ENCODE measurements around the gene DIP2B. TPM values are rescaled to one million over a fixed set of nuclear protein-coding genes. Genes with fewer than 3 reads are reported as not detected.
A peak's percentile ranks its signal among the peaks of the same experiment; 100 is the strongest.

DIP2B gene
- polyA plus RNA-seq, 2 of the 4 experiments (the other 2 are of a cell fraction) = 16.9 to 29.3 TPM

DNA sequence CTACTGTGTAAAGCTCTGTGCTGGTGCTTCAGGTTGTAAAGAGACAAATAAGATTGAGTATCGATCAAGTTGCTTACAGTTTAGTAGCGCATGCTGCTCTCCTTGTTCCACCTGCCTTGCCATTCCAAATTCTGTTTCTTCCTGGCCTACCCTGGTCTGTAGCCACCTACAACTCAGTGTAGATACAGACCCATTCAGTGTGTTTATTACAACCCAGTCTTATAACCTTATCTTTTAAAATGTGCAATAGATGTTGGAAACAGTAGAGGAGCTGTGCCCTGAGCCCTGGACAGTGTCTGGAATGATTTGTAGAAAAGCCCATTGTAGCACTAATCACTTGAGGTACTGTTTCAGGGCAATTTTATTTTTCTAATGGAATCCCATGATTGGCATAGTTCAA is 68.5 kb downstream of the DIP2B start:
- Histone ChIP-seq H3K4me3 (no peak overlapping the region), H3K4me2 (peak overlapping the region; percentile 84), H3K9me3 (no peaks in the 10 kb centered on the region), H3K27ac (peak overlapping the region; percentile 85 to 91), H3K4me1 (peaks cover 79% of the 10 kb centered on the region)
- 92% methylated on average over 2 of the region's 2 CpGs for WGBS (ENCODE audit: missing lambda C conversion rate)
- FAIRE-seq = no peak
- CTCF ChIA-PET = interaction anchor here (0.6 to 2.4 kb wide), 6 partner anchors 8 to 68 kb away, joined by 3 to 9 read pairs (median 4); partner anchors contain the start of gene DIP2B
- TF ChIP-seq, protein P1, sequence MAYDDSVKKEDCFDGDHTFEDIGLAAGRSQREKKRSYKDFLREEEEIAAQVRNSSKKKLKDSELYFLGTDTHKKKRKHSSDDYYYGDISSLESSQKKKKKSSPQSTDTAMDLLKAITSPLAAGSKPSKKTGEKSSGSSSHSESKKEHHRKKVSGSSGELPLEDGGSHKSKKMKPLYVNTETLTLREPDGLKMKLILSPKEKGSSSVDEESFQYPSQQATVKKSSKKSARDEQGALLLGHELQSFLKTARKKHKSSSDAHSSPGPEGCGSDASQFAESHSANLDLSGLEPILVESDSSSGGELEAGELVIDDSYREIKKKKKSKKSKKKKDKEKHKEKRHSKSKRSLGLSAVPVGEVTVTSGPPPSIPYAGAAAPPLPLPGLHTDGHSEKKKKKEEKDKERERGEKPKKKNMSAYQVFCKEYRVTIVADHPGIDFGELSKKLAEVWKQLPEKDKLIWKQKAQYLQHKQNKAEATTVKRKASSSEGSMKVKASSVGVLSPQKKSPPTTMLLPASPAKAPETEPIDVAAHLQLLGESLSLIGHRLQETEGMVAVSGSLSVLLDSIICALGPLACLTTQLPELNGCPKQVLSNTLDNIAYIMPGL (CRISPR knock-in tag; IDR thresholded peaks at IDR 0.05; ENCODE audit: borderline replicate concordance) = no peak
- TF ChIP-seq ZC3H11A (IDR thresholded peaks at IDR 0.05) (no peak), MYC (IDR thresholded peaks at IDR 0.05; ENCODE audit: borderline replicate concordance, low read length) (no peak), TP53 (CRISPR knock-in tag; IDR thresholded peaks at IDR 0.05) (no peak), RCOR1 (IDR thresholded peaks at IDR 0.05; ENCODE audit: low read depth, low read length) (no peak), EHF (CRISPR knock-in tag; IDR thresholded peaks at IDR 0.05) (no peak), CHD4 (IDR thresholded peaks at IDR 0.05; ENCODE audit: borderline replicate concordance) (no peak), HOXA7 (CRISPR knock-in tag; IDR thresholded peaks at IDR 0.05) (no peak), CBX8 (IDR thresholded peaks at IDR 0.05) (no peak), ESRRA (IDR thresholded peaks at IDR 0.05; ENCODE audit: borderline replicate concordance, low read length) (no peak), CBX2 (IDR thresholded peaks at IDR 0.05; ENCODE audit: borderline replicate concordance, low read depth) (no peak), RARB (CRISPR knock-in tag; IDR thresholded peaks at IDR 0.05) (no peak)
- TF ChIP-seq, protein P2, sequence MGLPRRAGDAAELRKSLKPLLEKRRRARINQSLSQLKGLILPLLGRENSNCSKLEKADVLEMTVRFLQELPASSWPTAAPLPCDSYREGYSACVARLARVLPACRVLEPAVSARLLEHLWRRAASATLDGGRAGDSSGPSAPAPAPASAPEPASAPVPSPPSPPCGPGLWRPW (IDR thresholded peaks at IDR 0.05) = no peak
- TF ChIP-seq, protein P3, sequence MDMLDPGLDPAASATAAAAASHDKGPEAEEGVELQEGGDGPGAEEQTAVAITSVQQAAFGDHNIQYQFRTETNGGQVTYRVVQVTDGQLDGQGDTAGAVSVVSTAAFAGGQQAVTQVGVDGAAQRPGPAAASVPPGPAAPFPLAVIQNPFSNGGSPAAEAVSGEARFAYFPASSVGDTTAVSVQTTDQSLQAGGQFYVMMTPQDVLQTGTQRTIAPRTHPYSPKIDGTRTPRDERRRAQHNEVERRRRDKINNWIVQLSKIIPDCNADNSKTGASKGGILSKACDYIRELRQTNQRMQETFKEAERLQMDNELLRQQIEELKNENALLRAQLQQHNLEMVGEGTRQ (IDR thresholded peaks at IDR 0.05) = no peak
- TF ChIP-seq, protein P4, sequence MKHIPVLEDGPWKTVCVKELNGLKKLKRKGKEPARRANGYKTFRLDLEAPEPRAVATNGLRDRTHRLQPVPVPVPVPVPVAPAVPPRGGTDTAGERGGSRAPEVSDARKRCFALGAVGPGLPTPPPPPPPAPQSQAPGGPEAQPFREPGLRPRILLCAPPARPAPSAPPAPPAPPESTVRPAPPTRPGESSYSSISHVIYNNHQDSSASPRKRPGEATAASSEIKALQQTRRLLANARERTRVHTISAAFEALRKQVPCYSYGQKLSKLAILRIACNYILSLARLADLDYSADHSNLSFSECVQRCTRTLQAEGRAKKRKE (CRISPR knock-in tag; IDR thresholded peaks at IDR 0.05; ENCODE audit: low read depth) = no peak
- TF ChIP-seq, protein P5, sequence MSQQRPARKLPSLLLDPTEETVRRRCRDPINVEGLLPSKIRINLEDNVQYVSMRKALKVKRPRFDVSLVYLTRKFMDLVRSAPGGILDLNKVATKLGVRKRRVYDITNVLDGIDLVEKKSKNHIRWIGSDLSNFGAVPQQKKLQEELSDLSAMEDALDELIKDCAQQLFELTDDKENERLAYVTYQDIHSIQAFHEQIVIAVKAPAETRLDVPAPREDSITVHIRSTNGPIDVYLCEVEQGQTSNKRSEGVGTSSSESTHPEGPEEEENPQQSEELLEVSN (IDR thresholded peaks at IDR 0.05; ENCODE audit: borderline replicate concordance, low read depth) = no peak
- TF ChIP-seq, protein P6, sequence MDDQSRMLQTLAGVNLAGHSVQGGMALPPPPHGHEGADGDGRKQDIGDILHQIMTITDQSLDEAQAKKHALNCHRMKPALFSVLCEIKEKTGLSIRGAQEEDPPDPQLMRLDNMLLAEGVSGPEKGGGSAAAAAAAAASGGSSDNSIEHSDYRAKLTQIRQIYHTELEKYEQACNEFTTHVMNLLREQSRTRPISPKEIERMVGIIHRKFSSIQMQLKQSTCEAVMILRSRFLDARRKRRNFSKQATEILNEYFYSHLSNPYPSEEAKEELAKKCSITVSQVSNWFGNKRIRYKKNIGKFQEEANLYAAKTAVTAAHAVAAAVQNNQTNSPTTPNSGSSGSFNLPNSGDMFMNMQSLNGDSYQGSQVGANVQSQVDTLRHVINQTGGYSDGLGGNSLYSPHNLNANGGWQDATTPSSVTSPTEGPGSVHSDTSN (IDR thresholded peaks at IDR 0.05) = no peak
- no peak for DNase-seq (ENCODE audit: low read depth in 1 of 2, low spot score in 1 of 2)
- POLR2A ChIA-PET = no interaction called here
- peak in 1 of 2 experiments; percentile 15; a peak in 3 of 6 replicates for ATAC-seq

DNA sequence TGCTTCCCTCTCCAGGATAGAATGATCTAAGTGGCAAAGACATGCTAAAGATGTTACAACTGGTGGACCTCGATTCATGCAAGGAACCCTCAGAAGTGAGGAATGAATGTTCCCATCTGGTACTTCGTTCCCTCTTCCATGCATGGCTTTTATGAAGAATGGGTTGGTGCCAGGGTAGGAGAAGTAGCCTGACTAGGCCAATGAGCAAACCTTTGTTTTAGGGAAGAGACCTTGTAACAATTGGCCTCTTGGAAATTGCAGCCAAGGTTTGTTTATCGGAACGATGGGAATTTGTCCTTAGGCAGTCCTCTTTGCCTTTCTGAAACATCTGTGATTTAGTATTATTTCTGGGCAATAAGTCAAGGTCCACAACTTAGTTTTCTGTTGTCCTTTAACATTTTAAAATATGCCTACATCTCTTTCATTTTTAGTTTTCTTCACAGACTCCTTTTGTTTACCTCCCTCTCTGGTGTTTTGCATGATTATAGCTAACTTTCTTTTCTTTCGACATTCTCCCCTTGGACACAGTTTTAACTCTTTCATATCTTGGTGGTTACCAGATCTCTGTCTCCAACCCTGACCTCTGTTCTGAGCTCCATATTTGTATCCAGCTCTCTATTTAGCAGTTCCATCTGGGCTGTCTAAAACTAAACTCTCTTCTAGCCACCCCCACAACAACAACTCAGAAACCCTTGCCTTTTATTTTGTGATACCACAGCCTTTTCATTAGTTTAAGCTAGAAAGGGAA is 70.0 kb downstream of the DIP2B start:
- TF ChIP-seq CHD4 (IDR thresholded peaks at IDR 0.05; ENCODE audit: borderline replicate concordance) (no peak), JUN (IDR thresholded peaks at IDR 0.05) (no peak), HOXA7 (CRISPR knock-in tag; IDR thresholded peaks at IDR 0.05) (no peak), FOSL2 (IDR thresholded peaks at IDR 0.05) (no peak), FOSL2 (CRISPR knock-in tag; IDR thresholded peaks at IDR 0.05) (no peak), HOXB13 (CRISPR knock-in tag; IDR thresholded peaks at IDR 0.05; ENCODE audit: low read depth) (no peak), MYC (IDR thresholded peaks at IDR 0.05; ENCODE audit: borderline replicate concordance, low read length) (no peak), KDM1A (IDR thresholded peaks at IDR 0.05; ENCODE audit: low read depth) (no peak), BHLHE40 (IDR thresholded peaks at IDR 0.05; ENCODE audit: low read depth, low read length) (no peak), RARB (CRISPR knock-in tag; IDR thresholded peaks at IDR 0.05) (no peak), KDM5A (IDR thresholded peaks at IDR 0.05) (no peak), TP53 (CRISPR knock-in tag; IDR thresholded peaks at IDR 0.05) (no peak), HOXB5 (CRISPR knock-in tag; IDR thresholded peaks at IDR 0.05) (no peak), MAFK (IDR thresholded peaks at IDR 0.05; ENCODE audit: partially characterized antibody) (no peak), EHMT2 (IDR thresholded peaks at IDR 0.05; ENCODE audit: low read depth) (no peak)
- TF ChIP-seq, protein P4 (CRISPR knock-in tag; IDR thresholded peaks at IDR 0.05; ENCODE audit: low read depth) = no peak
- TF ChIP-seq, protein P2 (IDR thresholded peaks at IDR 0.05) = no peak
- TF ChIP-seq, protein P6 (IDR thresholded peaks at IDR 0.05) = no peak
- peak overlapping the region; percentile 84 for H3K4me2 ChIP-seq
- no peaks in the 10 kb centered on the region for H3K9me3 ChIP-seq
- ATAC-seq (peak in 1 of 2 experiments; percentile 18; a peak in 2 of 6 replicates), FAIRE-seq (no peak), DNase-seq (ENCODE audit: low read depth in 1 of 2, low spot score in 1 of 2) (no peak)
- ChIA-PET CTCF (interaction anchor here (0.8 to 1.5 kb wide), 3 partner anchors 13 to 70 kb away, joined by 3 to 6 read pairs (median 3); partner anchors contain the start of gene DIP2B), POLR2A (no interaction called here)
- WGBS (ENCODE audit: missing lambda C conversion rate) = 43% methylated on average over 5 of the region's 5 CpGs
- H3K4me3 ChIP-seq = no peak overlapping the region
- H3K27ac ChIP-seq = peak overlapping the region; percentile 42 to 68; a peak in 5 of 6 replicates
- H3K4me1 ChIP-seq = peaks cover 75% of the 10 kb centered on the region

Measured in A549 (cell line).